Activated T-helper 1 cell treated with Interleukin-2 at 50 U/mL for 16 hours (primary cell): Measurements from ENCODE around the gene NEK2.
"Not testable (repeated sequence)": the region's sequence is repeated elsewhere in the genome, so short reads cannot be mapped to it uniquely, and the experiment has no call there.

Source experiments
- DNase-seq: peaks from one replicate; pipeline ENCODE4 v3.0.0-alpha.2; 2020; ENCODE audit warnings: low read depth

NEK2 gene

GRCh38 chr1:211632808-211633523 is 42.5 kb downstream of the NEK2 start:
- no peak for DNase-seq

GRCh38 chr1:211632117-211632807 is 43.2 kb downstream of the NEK2 start:
- DNase-seq = no peak

- DNase-seq = no peak
Measured at GRCh38 chr1:211631168-211631567, 44.3 kb downstream of the NEK2 start.

- no peak for DNase-seq
Measured at GRCh38 chr1:211630236-211631081, 45.0 kb downstream of the NEK2 start.

GRCh38 chr1:211628417-211628816 is 47.0 kb downstream of the NEK2 start:
- no peak for DNase-seq

- DNase-seq = no peak
Measured at GRCh38 chr1:211627259-211627658, 48.2 kb downstream of the NEK2 start.

- DNase-seq = not testable (repeated sequence)
Measured at GRCh38 chr1:211625866-211626265, 49.6 kb downstream of the NEK2 start.

GRCh38 chr1:211625040-211625439 is 50.4 kb downstream of the NEK2 start:
- DNase-seq = no peak

- DNase-seq = no peak
Measured at GRCh38 chr1:211623515-211623914, 51.9 kb downstream of the NEK2 start.

- no peak for DNase-seq
Measured at GRCh38 chr1:211621447-211622198, 53.8 kb downstream of the NEK2 start.

- no peak for DNase-seq
Measured at GRCh38 chr1:211620097-211620496, 55.3 kb downstream of the NEK2 start.

GRCh38 chr1:211619033-211619996 is 56.1 kb downstream of the NEK2 start:
- DNase-seq = no peak

- no peak for DNase-seq
Measured at GRCh38 chr1:211616965-211617297, 58.5 kb downstream of the NEK2 start.

- DNase-seq = no peak
Measured at GRCh38 chr1:211616231-211616964, 59.0 kb downstream of the NEK2 start.

- no peak for DNase-seq
Measured at GRCh38 chr1:211614615-211615014, 60.8 kb downstream of the NEK2 start.

- DNase-seq = no peak
Measured at GRCh38 chr1:211613951-211614350, 61.5 kb downstream of the NEK2 start.

- DNase-seq = no peak
Measured at GRCh38 chr1:211613108-211613947, 62.1 kb downstream of the NEK2 start.

GRCh38 chr1:211612786-211613107 is 62.7 kb downstream of the NEK2 start:
- no peak for DNase-seq
